B cell (primary cell): ENCODE results near the gene GNB1. TPM values are rescaled to one million over a fixed set of nuclear protein-coding genes. Genes with fewer than 3 reads are reported as not detected.

ENCODE experiments used
- ATAC-seq: fragments of 200-7000 bp; cut with Tn5 transposase; one replicate; pipeline ENCODE4 v1.10.0; 2021; ENCODE audit warnings: low read depth, mild to moderate bottlenecking, moderate number of reproducible peaks, moderate library complexity
- CTCF ChIA-PET: fragments of 350-600 bp; sonication (Branson Sonifier 250); formaldehyde crosslinking; loops from one replicate; lab custom pipeline; 2021; ENCODE audit warnings: antibody characterized with exemption, inconsistent platforms; lab: Charles Lee
- POLR2A ChIA-PET: fragments of 350-600 bp; sonication (Branson Sonifier 250); formaldehyde crosslinking; loops from one replicate; lab custom pipeline; 2021; ENCODE audit warnings: antibody characterized with exemption; lab: Charles Lee
- DNase-seq: peaks from one replicate; pipeline ENCODE4 v3.0.0; 2013
- H2AFZ ChIP-seq: 2 replicates; pipeline ENCODE4 v1.6.1; 2012; ENCODE audit warnings: mild to moderate bottlenecking, low read depth, low read length; ENCODE audit not compliant: insufficient read depth, poor library complexity, severe bottlenecking
- H3K27ac ChIP-seq, 2 donors: 1 replicate in 1 of 2; 2 replicates in 1 of 2; pipeline ENCODE4 v1.5.1; 2012 to 2013; ENCODE audit warnings: low read length in 2 of 2, mild to moderate bottlenecking in 2 of 2, moderate library complexity in 1 of 2
- H3K27me3 ChIP-seq, 4 experiments: fragments of 200-600 bp in 1 of 4; sonication (generic) in 1 of 4; replicated peaks in 1 of 4; 1 replicate in 2 of 4; 2 replicates in 2 of 4; pipeline versions ENCODE4 v1.6.1 to v1.7.0; 2013 to 2016; ENCODE audit warnings: low read length in 3 of 4, mild to moderate bottlenecking in 2 of 4, mixed read lengths in 1 of 4, moderate library complexity in 1 of 4; ENCODE audit not compliant: insufficient read depth in 4 of 4, control insufficient read depth in 3 of 4; ENCODE audit errors: control extremely low read depth in 1 of 4
- H3K36me3 ChIP-seq, 2 experiments: replicated peaks in 1 of 2; 1 replicate in 1 of 2; 2 replicates in 1 of 2; pipeline versions ENCODE4 v1.6.1 to v1.7.1; 2013; ENCODE audit warnings: low read length in 1 of 2; ENCODE audit not compliant: insufficient read depth in 2 of 2, control insufficient read depth in 1 of 2; ENCODE audit errors: control extremely low read depth in 1 of 2, extremely low read depth in 1 of 2
- H3K4me1 ChIP-seq, 2 donors: fragments of 200-600 bp in 1 of 2; sonication (generic) in 1 of 2; 1 replicate in 1 of 2; 2 replicates in 1 of 2; pipeline versions ENCODE4 v1.5.1 to v1.6.1; 2013 to 2017; ENCODE audit warnings: low read length in 2 of 2; ENCODE audit not compliant: control insufficient read depth in 2 of 2, insufficient read depth in 2 of 2
- H3K4me2 ChIP-seq: replicated peaks from 2 replicates; pipeline ENCODE3; 2012; ENCODE audit warnings: mild to moderate bottlenecking, low read depth, low read length; ENCODE audit not compliant: poor library complexity, severe bottlenecking
- H3K4me3 ChIP-seq, 5 experiments: fragments of 200-600 bp in 1 of 5; sonication (generic) in 1 of 5; 1 replicate in 3 of 5; 2 replicates in 2 of 5; pipeline versions ENCODE4 v1.5.1 to v1.7.0; 2011 to 2016; ENCODE audit warnings: low read length in 4 of 5, mild to moderate bottlenecking in 4 of 5, low read depth in 2 of 5, control low read depth in 1 of 5, moderate library complexity in 1 of 5; ENCODE audit not compliant: insufficient read depth in 1 of 5; ENCODE audit errors: control extremely low read depth in 1 of 5, extremely low read depth in 1 of 5
- H3K79me2 ChIP-seq: fragments of 200-600 bp; sonication (generic); one replicate; pipeline ENCODE4 v1.6.0; 2016; ENCODE audit warnings: low read length; ENCODE audit not compliant: control insufficient read depth, insufficient read depth
- H3K9ac ChIP-seq: fragments of 200-600 bp; sonication (generic); 2 replicates; pipeline ENCODE4 v1.6.1; 2017; ENCODE audit warnings: mild to moderate bottlenecking, low read length, moderate library complexity
- H3K9me3 ChIP-seq, 3 donors: one replicate each; pipeline versions ENCODE4 v1.6.1 to v1.7.1; 2013; ENCODE audit warnings: low read length in 2 of 3; ENCODE audit not compliant: control insufficient read depth in 2 of 3, insufficient read depth in 1 of 3; ENCODE audit errors: control extremely low read depth in 1 of 3
- H4K20me1 ChIP-seq: 2 replicates; pipeline ENCODE4 v1.6.0; 2012; ENCODE audit warnings: mild to moderate bottlenecking, low read length; ENCODE audit not compliant: insufficient read depth, control insufficient read depth, poor library complexity, severe bottlenecking
- H3K27ac Mint-ChIP-seq: one replicate; pipeline ENCODE4 v1.8.0; 2021; ENCODE audit warnings: mixed read lengths
- H3K27me3 Mint-ChIP-seq: one replicate; pipeline ENCODE4 v1.8.0; 2021; ENCODE audit warnings: mixed read lengths
- H3K4me1 Mint-ChIP-seq: one replicate; pipeline ENCODE4 v1.8.0; 2021; ENCODE audit warnings: mixed read lengths
- H3K4me3 Mint-ChIP-seq: one replicate; pipeline ENCODE4 v1.8.0; 2021; ENCODE audit warnings: mixed read lengths
- H3K9me3 Mint-ChIP-seq: one replicate; pipeline ENCODE4 v1.8.0; 2022; ENCODE audit warnings: mixed read lengths; ENCODE audit not compliant: insufficient read depth
- EZH2 ChIP-seq: IDR thresholded peaks from 2 replicates; pipeline ENCODE4 v1.6.1; 2012; ENCODE audit warnings: borderline replicate concordance, low read depth, mild to moderate bottlenecking, moderate library complexity, low read length; ENCODE audit not compliant: insufficient read depth, poor library complexity, severe bottlenecking
- WGBS: methylation state at CpG from one replicate; pipeline ENCODE4 v1.1.5; 2013; ENCODE audit warnings: missing lambda C conversion rate; ENCODE audit not compliant: insufficient coverage; 5-methylcytosine and 5-hydroxymethylcytosine counted together
- intact Hi-C: fragments of 100-400 bp; cut with micrococcal nuclease; formaldehyde crosslinking; loops from one replicate; pipeline ENCODE4 v1.10.0; 2022
- polyA plus RNA-seq: library from polyadenylated mRNA; depleted of rRNA; stranded (reverse); fragments of >200 nt; gene quantifications from 2 replicates; pipeline ENCODE4 v1.2.3, GENCODE V29; 2012
- total RNA-seq, 2 donors: library from RNA; stranded (reverse); fragments of 120-200 nt in 1 of 2; gene quantifications; 1 replicate in 1 of 2; 2 replicates in 1 of 2; pipeline versions ENCODE4 v1.2.3 to v1.2.4, GENCODE V29; 2013 to 2022
- TF ChIP-seq, protein P1 (sequence below): fragments of 200-600 bp; IDR thresholded peaks from one replicate; pipeline ENCODE4 v1.8.0; 2022; ENCODE audit warnings: antibody characterized with exemption, mild to moderate bottlenecking

Gene GNB1
- total and polyA plus RNA-seq, 2 donors (not counting 1 experiment from before 2014, with no cell fraction given): 249 to 269 TPM

GRCh38 chr1:1784933-1785332, 106.0 kb downstream of the GNB1 start:
- Mint-ChIP-seq H3K4me1 (peaks cover 34% of the 10 kb centered on the region), H3K27me3 (no peaks in the 10 kb centered on the region), H3K4me3 (no peak overlapping the region), H3K27ac (peak overlapping the region; percentile 3), H3K9me3 (no peaks in the 10 kb centered on the region)
- WGBS: 98% methylated on average over 4 of the region's 13 CpGs
- ChIA-PET CTCF (interaction anchor here (1.7 kb wide), 1 partner anchor 121 kb away, joined by 5 read pairs; no protein-coding TSS in a partner anchor), POLR2A (interaction anchor here (0.6 kb wide), 1 partner anchor 8 kb away, joined by 3 read pairs; no protein-coding TSS in a partner anchor)
- intact Hi-C loops: no loop called here
- peaks cover 22% of the 10 kb centered on the region for H4K20me1 ChIP-seq
- H3K9ac ChIP-seq: no peak overlapping the region
- H3K27me3 ChIP-seq: no peaks in the 10 kb centered on the region
- H3K4me1 ChIP-seq: peaks cover 37 to 39% of the 10 kb centered on the region in 2 donors
- TF ChIP-seq, protein P1, sequence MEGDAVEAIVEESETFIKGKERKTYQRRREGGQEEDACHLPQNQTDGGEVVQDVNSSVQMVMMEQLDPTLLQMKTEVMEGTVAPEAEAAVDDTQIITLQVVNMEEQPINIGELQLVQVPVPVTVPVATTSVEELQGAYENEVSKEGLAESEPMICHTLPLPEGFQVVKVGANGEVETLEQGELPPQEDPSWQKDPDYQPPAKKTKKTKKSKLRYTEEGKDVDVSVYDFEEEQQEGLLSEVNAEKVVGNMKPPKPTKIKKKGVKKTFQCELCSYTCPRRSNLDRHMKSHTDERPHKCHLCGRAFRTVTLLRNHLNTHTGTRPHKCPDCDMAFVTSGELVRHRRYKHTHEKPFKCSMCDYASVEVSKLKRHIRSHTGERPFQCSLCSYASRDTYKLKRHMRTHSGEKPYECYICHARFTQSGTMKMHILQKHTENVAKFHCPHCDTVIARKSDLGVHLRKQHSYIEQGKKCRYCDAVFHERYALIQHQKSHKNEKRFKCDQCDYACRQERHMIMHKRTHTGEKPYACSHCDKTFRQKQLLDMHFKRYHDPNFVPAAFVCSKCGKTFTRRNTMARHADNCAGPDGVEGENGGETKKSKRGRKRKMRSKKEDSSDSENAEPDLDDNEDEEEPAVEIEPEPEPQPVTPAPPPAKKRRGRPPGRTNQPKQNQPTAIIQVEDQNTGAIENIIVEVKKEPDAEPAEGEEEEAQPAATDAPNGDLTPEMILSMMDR: no peak
- no peak for TF ChIP-seq EZH2
- no peak for DNase-seq
- H3K79me2 ChIP-seq: peaks cover 58% of the 10 kb centered on the region
- peaks cover 6 to 52% of the 10 kb centered on the region in 2 experiments for H3K36me3 ChIP-seq
- H3K4me2 ChIP-seq: no peak overlapping the region
- H3K27ac ChIP-seq: no peak overlapping the region
- H3K9me3 ChIP-seq: peaks cover 0 to 6% (median 0%) of the 10 kb centered on the region in 3 donors
- no peak overlapping the region for H3K4me3 ChIP-seq
- no peak for ATAC-seq
- no peak overlapping the region for H2AFZ ChIP-seq

GRCh38 chr1:1783320-1783719, 107.6 kb downstream of the GNB1 start:
- no peak for TF ChIP-seq EZH2
- TF ChIP-seq, protein P1: no peak
- Mint-ChIP-seq H3K27ac (peak overlapping the region; percentile 95), H3K9me3 (no peaks in the 10 kb centered on the region), H3K4me1 (peaks cover 42% of the 10 kb centered on the region), H3K27me3 (no peaks in the 10 kb centered on the region), H3K4me3 (peak overlapping the region; percentile 74)
- Histone ChIP-seq H3K9me3 (peaks cover 0 to 6% (median 0%) of the 10 kb centered on the region in 3 donors), H3K79me2 (peaks cover 42% of the 10 kb centered on the region), H3K4me3 (peak overlapping the region in 1 of 5 experiments; percentile 54), H2AFZ (no peak overlapping the region), H3K9ac (no peak overlapping the region), H3K27ac (peak overlapping the region; percentile 93 to 94), H3K27me3 (no peaks in the 10 kb centered on the region), H4K20me1 (peaks cover 5% of the 10 kb centered on the region), H3K4me1 (peaks cover 47 to 50% of the 10 kb centered on the region in 2 donors), H3K4me2 (peak overlapping the region; percentile 94), H3K36me3 (peaks cover 4 to 39% of the 10 kb centered on the region in 2 experiments)
- WGBS: 90% methylated on average over 4 of the region's 8 CpGs
- intact Hi-C loops: no loop called here
- no peak for ATAC-seq
- DNase-seq: no peak
- CTCF ChIA-PET: interaction anchor here (2.5 kb wide), 1 partner anchor 122 kb away, joined by 9 read pairs; no protein-coding TSS in a partner anchor
- POLR2A ChIA-PET: no interaction called here
